Mesendoderm (in vitro differentiated cells): ENCODE measurements around the gene ITGB4.

Source experiments
- DNase-seq: peaks from one replicate; pipeline ENCODE4 v3.0.0; 2013
- H2AK5ac ChIP-seq: 2 replicates; pipeline ENCODE4 v1.6.1; 2013; ENCODE audit warnings: low read length, inconsistent platforms
- H2BK120ac ChIP-seq: 2 replicates; pipeline ENCODE4 v1.6.1; 2013; ENCODE audit warnings: low read depth, mild to moderate bottlenecking, low read length, moderate library complexity, mixed read lengths
- H2BK15ac ChIP-seq: replicated peaks from 2 replicates; pipeline ENCODE4 v1.6.1; 2013; ENCODE audit warnings: low read depth, mild to moderate bottlenecking, moderate library complexity
- H2BK5ac ChIP-seq: 2 replicates; pipeline ENCODE4 v1.6.1; 2013; ENCODE audit warnings: low read length, inconsistent platforms
- H3K18ac ChIP-seq: 2 replicates; pipeline ENCODE4 v1.6.1; 2013; ENCODE audit warnings: mild to moderate bottlenecking, low read length, mixed read lengths
- H3K23ac ChIP-seq: one replicate; pipeline ENCODE4 v1.6.1; 2013; ENCODE audit warnings: low read length
- H3K27ac ChIP-seq: 2 replicates; pipeline ENCODE4 v1.5.1; 2013; ENCODE audit warnings: low read depth, mild to moderate bottlenecking, inconsistent platforms, low read length, moderate library complexity
- H3K27me3 ChIP-seq: 2 replicates; pipeline ENCODE4 v1.6.1; 2013; ENCODE audit warnings: low read length, control low read depth, mild to moderate bottlenecking, inconsistent platforms; ENCODE audit not compliant: insufficient read depth, poor library complexity
- H3K36me3 ChIP-seq: 2 replicates; pipeline ENCODE4 v1.6.1; 2013; ENCODE audit warnings: low read length, inconsistent platforms; ENCODE audit not compliant: control insufficient read depth, insufficient read depth
- H3K4ac ChIP-seq: one replicate; pipeline ENCODE4 v1.6.1; 2013; ENCODE audit warnings: low read depth, mild to moderate bottlenecking, low read length, moderate library complexity
- H3K4me1 ChIP-seq: 2 replicates; pipeline ENCODE4 v1.6.1; 2013; ENCODE audit warnings: low read depth, low read length, inconsistent platforms; ENCODE audit not compliant: control insufficient read depth
- H3K4me2 ChIP-seq: 2 replicates; pipeline ENCODE4 v1.6.1; 2013; ENCODE audit warnings: low read length
- H3K4me3 ChIP-seq: 2 replicates; pipeline ENCODE4 v1.5.1; 2013; ENCODE audit warnings: mild to moderate bottlenecking, low read length
- H3K56ac ChIP-seq: one replicate; pipeline ENCODE4 v1.6.1; 2013; ENCODE audit warnings: low read length
- H3K79me1 ChIP-seq: 2 replicates; pipeline ENCODE4 v1.6.1; 2013; ENCODE audit warnings: low read length, inconsistent platforms
- H3K79me2 ChIP-seq: 2 replicates; pipeline ENCODE4 v1.6.1; 2013; ENCODE audit warnings: mild to moderate bottlenecking, low read length; ENCODE audit not compliant: control insufficient read depth, insufficient read depth
- H3K9ac ChIP-seq: 2 replicates; pipeline ENCODE4 v1.6.1; 2013; ENCODE audit warnings: low read length, inconsistent platforms
- H4K5ac ChIP-seq: one replicate; pipeline ENCODE4 v1.6.1; 2013; ENCODE audit warnings: low read length
- H4K8ac ChIP-seq: one replicate; pipeline ENCODE4 v1.6.1; 2013; ENCODE audit warnings: low read depth, mild to moderate bottlenecking, control low read depth, low read length, moderate library complexity
- WGBS: extraction: QIAGEN DNeasy Blood & Tissue Kit; methylation state at CpG from one replicate; pipeline ENCODE4 v1.1.7; 2013; ENCODE audit warnings: low lambda C conversion rate, missing lambda C conversion rate; ENCODE audit not compliant: insufficient coverage; ENCODE audit errors: extremely low coverage; 5-methylcytosine and 5-hydroxymethylcytosine counted together

The ITGB4 gene

GRCh38 chr17:75693500-75694481 is 27.5 kb upstream of the ITGB4 start:
- Histone ChIP-seq H3K56ac (peak overlapping the region; percentile 60), H3K4me3 (no peak overlapping the region), H3K27me3 (no peaks in the 10 kb centered on the region), H4K5ac (no peak overlapping the region), H2AK5ac (no peak overlapping the region), H3K18ac (no peak overlapping the region), H2BK120ac (no peak overlapping the region), H3K4me1 (peaks cover 2% of the 10 kb centered on the region), H2BK5ac (no peak overlapping the region), H3K36me3 (peaks cover 12% of the 10 kb centered on the region), H3K27ac (peak overlapping the region; percentile 39), H4K8ac (no peak overlapping the region), H3K23ac (no peak overlapping the region), H3K79me1 (peaks cover 22% of the 10 kb centered on the region), H2BK15ac (no peak overlapping the region), H3K4ac (no peak overlapping the region), H3K9ac (no peak overlapping the region), H3K4me2 (no peak overlapping the region), H3K79me2 (no peaks in the 10 kb centered on the region)
- no CpG with 5 or more reads among the region's 19 CpGs for whole genome bisulfite sequencing
- peak; percentile 79 for DNase-seq

- H3K36me3 ChIP-seq: peaks cover 12% of the 10 kb centered on the region
Measured at GRCh38 chr17:75694536-75694935, 26.7 kb upstream of the ITGB4 start.

GRCh38 chr17:75695141-75695829 is 26.0 kb upstream of the ITGB4 start:
- H3K36me3 ChIP-seq: peaks cover 16% of the 10 kb centered on the region
- no peak overlapping the region for H3K4me3 ChIP-seq

More at GRCh38 chr17:75694536-75694935, 26.7 kb upstream of the ITGB4 start:
- Histone ChIP-seq H4K5ac (no peak overlapping the region), H3K27me3 (no peaks in the 10 kb centered on the region), H3K23ac (no peak overlapping the region), H4K8ac (no peak overlapping the region), H2BK15ac (no peak overlapping the region), H3K4me2 (no peak overlapping the region), H2BK5ac (no peak overlapping the region), H3K27ac (no peak overlapping the region), H3K56ac (no peak overlapping the region), H3K4me3 (no peak overlapping the region), H2BK120ac (no peak overlapping the region), H3K18ac (no peak overlapping the region), H3K4me1 (peaks cover 2% of the 10 kb centered on the region), H3K4ac (no peak overlapping the region), H2AK5ac (no peak overlapping the region), H3K9ac (no peak overlapping the region), H3K79me1 (peaks cover 22% of the 10 kb centered on the region), H3K79me2 (no peaks in the 10 kb centered on the region)
- no peak for DNase-seq
- no CpG with 5 or more reads among the region's 14 CpGs for WGBS

GRCh38 chr17:75695830-75696271 is 25.4 kb upstream of the ITGB4 start:
- H3K18ac ChIP-seq: no peak overlapping the region
- no peaks in the 10 kb centered on the region for H3K79me2 ChIP-seq
- H3K4me1 ChIP-seq: peaks cover 2% of the 10 kb centered on the region
- H3K79me1 ChIP-seq: peaks cover 16% of the 10 kb centered on the region
- H3K27ac ChIP-seq: no peak overlapping the region
- H3K36me3 ChIP-seq: peaks cover 21% of the 10 kb centered on the region
- DNase-seq: no peak
- no peak overlapping the region for H4K5ac ChIP-seq
- H3K4me3 ChIP-seq: no peak overlapping the region
- no peak overlapping the region for H3K23ac ChIP-seq
- no peak overlapping the region for H3K9ac ChIP-seq
- no peak overlapping the region for H3K56ac ChIP-seq
- H2BK15ac ChIP-seq: no peak overlapping the region
- no peak overlapping the region for H2BK5ac ChIP-seq
- no peak overlapping the region for H2AK5ac ChIP-seq
- H4K8ac ChIP-seq: no peak overlapping the region
- no CpG with 5 or more reads among the region's 12 CpGs for WGBS
- H3K4ac ChIP-seq: no peak overlapping the region
- no peak overlapping the region for H3K4me2 ChIP-seq
- H3K27me3 ChIP-seq: no peaks in the 10 kb centered on the region
- no peak overlapping the region for H2BK120ac ChIP-seq

More at GRCh38 chr17:75695141-75695829, 26.0 kb upstream of the ITGB4 start:
- no peak overlapping the region for H3K23ac ChIP-seq
- H3K4ac ChIP-seq: no peak overlapping the region
- H3K27me3 ChIP-seq: no peaks in the 10 kb centered on the region
- H2BK120ac ChIP-seq: no peak overlapping the region
- H2BK5ac ChIP-seq: no peak overlapping the region
- H4K5ac ChIP-seq: no peak overlapping the region
- H3K79me1 ChIP-seq: peaks cover 20% of the 10 kb centered on the region
- no peak overlapping the region for H2AK5ac ChIP-seq
- no CpG with 5 or more reads among the region's 7 CpGs for WGBS
- H3K27ac ChIP-seq: no peak overlapping the region
- no peaks in the 10 kb centered on the region for H3K79me2 ChIP-seq
- no peak for DNase-seq
- H3K18ac ChIP-seq: no peak overlapping the region
- H3K4me1 ChIP-seq: peaks cover 2% of the 10 kb centered on the region
- H3K56ac ChIP-seq: no peak overlapping the region
- H2BK15ac ChIP-seq: no peak overlapping the region
- no peak overlapping the region for H3K9ac ChIP-seq
- no peak overlapping the region for H3K4me2 ChIP-seq
- no peak overlapping the region for H4K8ac ChIP-seq

GRCh38 chr17:75697651-75698291 is 23.5 kb upstream of the ITGB4 start:
- Histone ChIP-seq H3K27me3 (no peaks in the 10 kb centered on the region), H4K8ac (no peak overlapping the region), H4K5ac (no peak overlapping the region), H2BK120ac (no peak overlapping the region), H2BK5ac (no peak overlapping the region), H3K9ac (no peak overlapping the region), H3K36me3 (peaks cover 28% of the 10 kb centered on the region), H3K4me2 (no peak overlapping the region), H3K18ac (no peak overlapping the region), H3K4ac (no peak overlapping the region), H3K23ac (no peak overlapping the region), H3K79me1 (peaks cover 6% of the 10 kb centered on the region), H3K79me2 (no peaks in the 10 kb centered on the region), H3K56ac (no peak overlapping the region), H3K4me3 (no peak overlapping the region), H2BK15ac (no peak overlapping the region), H2AK5ac (no peak overlapping the region), H3K4me1 (peaks cover 2% of the 10 kb centered on the region), H3K27ac (no peak overlapping the region)
- no CpG with 5 or more reads among the region's 10 CpGs for WGBS
- DNase-seq: no peak
